ENCODE measurements around the gene C22orf23.

GRCh38 chr22:37954686-37955085, 1.3 kb upstream of the C22orf23 start:
- TF ChIP-seq POLR2A (IDR thresholded peaks at IDR 0.05) (no peak), CTCF (IDR thresholded peaks at IDR 0.05) (no peak), POLR2AphosphoS5 (IDR thresholded peaks at IDR 0.05) (no peak), EP300 (IDR thresholded peaks at IDR 0.05) (no peak)
